ENCODE data around the gene CD3D. TPM values are rescaled to one million over a fixed set of nuclear protein-coding genes. Genes with fewer than 3 reads are reported as not detected.

The CD3D gene
- total RNA-seq, 1 donor from 2014 or later = not detected

DNA sequence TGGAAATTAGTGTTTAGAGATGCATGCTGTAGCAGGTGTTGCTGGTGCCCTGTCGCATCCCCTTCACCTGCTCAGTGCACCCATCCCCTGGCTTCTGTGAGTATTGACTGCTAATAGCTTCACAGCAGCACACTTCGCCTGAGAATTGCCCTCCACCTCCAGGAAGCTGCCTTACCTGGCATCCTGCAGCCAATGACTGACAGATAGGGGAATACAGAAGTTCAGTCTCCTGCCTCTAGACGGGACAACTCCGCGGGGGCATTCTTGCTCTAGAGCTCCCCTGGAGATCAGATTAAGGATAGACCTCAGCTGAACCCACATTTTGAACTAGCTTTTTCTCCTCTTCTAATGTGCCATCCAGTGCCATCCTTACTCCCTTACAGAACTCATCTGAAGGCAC, 47.3 kb downstream of the CD3D start:
- no peak overlapping the region for H3K4me3 ChIP-seq (ENCODE audit: low read depth, low read length)
- TF ChIP-seq, protein P1, sequence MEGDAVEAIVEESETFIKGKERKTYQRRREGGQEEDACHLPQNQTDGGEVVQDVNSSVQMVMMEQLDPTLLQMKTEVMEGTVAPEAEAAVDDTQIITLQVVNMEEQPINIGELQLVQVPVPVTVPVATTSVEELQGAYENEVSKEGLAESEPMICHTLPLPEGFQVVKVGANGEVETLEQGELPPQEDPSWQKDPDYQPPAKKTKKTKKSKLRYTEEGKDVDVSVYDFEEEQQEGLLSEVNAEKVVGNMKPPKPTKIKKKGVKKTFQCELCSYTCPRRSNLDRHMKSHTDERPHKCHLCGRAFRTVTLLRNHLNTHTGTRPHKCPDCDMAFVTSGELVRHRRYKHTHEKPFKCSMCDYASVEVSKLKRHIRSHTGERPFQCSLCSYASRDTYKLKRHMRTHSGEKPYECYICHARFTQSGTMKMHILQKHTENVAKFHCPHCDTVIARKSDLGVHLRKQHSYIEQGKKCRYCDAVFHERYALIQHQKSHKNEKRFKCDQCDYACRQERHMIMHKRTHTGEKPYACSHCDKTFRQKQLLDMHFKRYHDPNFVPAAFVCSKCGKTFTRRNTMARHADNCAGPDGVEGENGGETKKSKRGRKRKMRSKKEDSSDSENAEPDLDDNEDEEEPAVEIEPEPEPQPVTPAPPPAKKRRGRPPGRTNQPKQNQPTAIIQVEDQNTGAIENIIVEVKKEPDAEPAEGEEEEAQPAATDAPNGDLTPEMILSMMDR (conservative IDR thresholded peaks at IDR 0.05; ENCODE audit: low read depth, low read length) = no peak
- no peak for DNase-seq (ENCODE audit: low read depth)

DNA sequence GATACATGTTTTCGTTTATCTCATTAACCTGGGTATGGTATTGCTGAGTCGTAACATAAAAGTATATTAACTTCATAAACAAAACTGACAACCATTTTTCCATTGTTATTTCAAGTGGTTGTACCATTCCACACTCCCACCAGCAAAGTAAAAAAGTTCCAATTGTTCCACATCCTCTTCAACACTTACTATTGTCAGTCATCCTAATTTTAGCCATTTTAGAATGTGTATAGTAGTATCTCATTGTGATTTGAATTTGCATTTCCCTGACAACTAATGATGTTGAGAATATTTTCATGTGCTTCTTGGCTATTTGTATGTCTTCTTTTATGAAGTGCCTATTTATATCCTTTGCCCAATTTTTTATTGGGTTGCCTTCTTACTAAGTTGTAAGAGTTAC, 48.5 kb downstream of the CD3D start:
- TF ChIP-seq, protein P1 (conservative IDR thresholded peaks at IDR 0.05; ENCODE audit: low read depth, low read length) = no peak
- no peak for DNase-seq (ENCODE audit: low read depth)
- H3K4me3 ChIP-seq (ENCODE audit: low read depth, low read length) = no peak overlapping the region

DNA sequence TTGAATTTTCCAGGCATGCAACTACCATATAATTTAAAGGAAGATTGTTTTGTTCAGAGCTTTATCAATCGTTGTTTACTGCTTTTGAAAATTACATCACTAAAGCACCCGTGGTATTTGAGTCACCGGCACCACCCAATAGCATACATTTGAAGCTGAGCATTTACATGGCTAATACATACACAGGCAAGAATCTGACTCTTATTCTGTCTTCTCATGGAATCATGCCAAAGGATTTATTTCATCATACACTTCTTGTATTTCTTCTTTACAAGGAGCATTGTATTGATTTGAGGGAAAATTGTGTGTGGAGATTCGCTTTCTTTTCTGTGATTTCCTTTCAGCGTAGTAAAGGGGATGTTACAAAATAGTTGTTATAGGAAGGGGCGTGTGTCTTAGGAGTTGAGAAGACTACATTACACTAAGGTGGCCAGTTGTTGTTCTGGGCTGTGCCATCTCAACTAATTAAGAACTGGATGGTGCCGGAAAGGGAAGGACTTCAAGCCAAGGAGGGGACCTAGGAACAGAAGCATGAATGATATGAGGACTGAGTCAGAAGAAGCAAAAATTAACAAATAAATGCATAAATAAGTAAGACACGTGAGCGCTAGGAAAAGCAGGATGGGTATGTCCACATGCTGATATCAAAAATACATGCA, 50.9 kb downstream of the CD3D start:
- H3K4me3 ChIP-seq (ENCODE audit: low read depth, low read length) = no peak overlapping the region
- no peak for DNase-seq (ENCODE audit: low read depth)
- TF ChIP-seq, protein P1 (conservative IDR thresholded peaks at IDR 0.05; ENCODE audit: low read depth, low read length) = no peak

DNA sequence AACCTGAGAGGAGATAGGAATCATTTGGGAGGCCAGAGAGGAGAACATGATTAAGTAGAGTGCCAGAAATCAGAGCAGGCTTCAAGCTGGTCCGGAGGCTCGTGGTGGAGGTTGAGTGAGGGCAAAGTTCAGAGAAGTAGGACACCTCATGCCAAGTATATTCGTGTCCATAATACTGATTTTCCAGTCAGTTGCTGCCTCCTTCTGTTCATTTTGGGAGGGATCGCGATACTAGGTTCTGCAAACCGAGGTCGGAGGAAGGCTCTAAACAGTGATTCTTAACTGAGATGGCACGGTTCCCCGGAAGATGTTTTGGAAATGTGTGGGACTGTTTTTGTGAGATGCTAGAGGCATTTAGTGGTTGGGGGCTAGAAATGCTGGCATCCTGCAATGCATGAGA, 51.6 kb downstream of the CD3D start:
- H3K4me3 ChIP-seq (ENCODE audit: low read depth, low read length) = no peak overlapping the region
- DNase-seq (ENCODE audit: low read depth) = no peak
- TF ChIP-seq, protein P1 (conservative IDR thresholded peaks at IDR 0.05; ENCODE audit: low read depth, low read length) = peak; percentile 68

DNA sequence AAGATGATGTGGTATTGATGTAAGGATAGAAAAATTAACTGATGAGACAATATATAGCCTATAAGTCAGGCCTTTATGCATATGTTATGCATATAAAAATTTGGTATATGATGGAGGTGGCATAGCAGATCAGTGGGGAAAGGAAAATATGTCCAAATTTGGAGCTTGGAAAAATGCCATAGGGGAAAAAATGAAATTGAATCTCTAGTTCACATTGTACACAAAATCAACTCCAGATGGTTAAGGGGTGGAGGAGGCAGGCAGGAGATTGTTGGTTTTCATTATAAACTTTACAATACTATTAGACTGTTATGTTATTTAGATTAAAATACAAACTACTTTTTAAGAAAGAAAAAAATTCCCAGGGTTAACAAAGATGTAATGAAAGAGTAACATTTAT, 53.1 kb downstream of the CD3D start:
- TF ChIP-seq, protein P1 (conservative IDR thresholded peaks at IDR 0.05; ENCODE audit: low read depth, low read length) = no peak
- DNase-seq (ENCODE audit: low read depth) = no peak
- H3K4me3 ChIP-seq (ENCODE audit: low read depth, low read length) = no peak overlapping the region

Other genes with a start within 250 kb of the CD3D start
- under 0.01 TPM in 1 of 2 replicates, not detected in the other for gene SCN4B, start 189.9 kb downstream of the CD3D start, total RNA-seq
- under 0.01 TPM in 1 of 2 replicates, not detected in the other for gene SCN2B, start 166.1 kb downstream of the CD3D start, total RNA-seq
- not detected in 2 replicates for gene JAML, start 117.7 kb downstream of the CD3D start, total RNA-seq
- 6.1 and 7.4 TPM in 2 replicates for gene MPZL3, start 90.3 kb downstream of the CD3D start, total RNA-seq
- 19.9 and 29.7 TPM in 2 replicates for gene MPZL2, start 78.4 kb downstream of the CD3D start, total RNA-seq
- gene CD3E, start 38.0 kb downstream of the CD3D start, total RNA-seq = not detected in 2 replicates
- not detected in 2 replicates for gene CD3G, start 1.6 kb upstream of the CD3D start, total RNA-seq
- 27.3 and 39.3 TPM in 2 replicates for gene UBE4A, start 16.9 kb upstream of the CD3D start, total RNA-seq
- 82.7 and 86.8 TPM in 2 replicates for gene ATP5MG, start 58.9 kb upstream of the CD3D start, total RNA-seq
- 27.2 and 42.1 TPM in 2 replicates for gene KMT2A, start 93.8 kb upstream of the CD3D start, total RNA-seq
- 1.6 TPM in 1 of 2 replicates, not detected in the other for gene TTC36, start 184.8 kb upstream of the CD3D start, total RNA-seq
- gene TMEM25, start 188.5 kb upstream of the CD3D start, total RNA-seq = 25.4 and 40.5 TPM in 2 replicates
- gene IFT46, start 223.2 kb upstream of the CD3D start, total RNA-seq = 13.5 and 15.8 TPM in 2 replicates
- 88.7 and 111 TPM in 2 replicates for gene ARCN1, start 229.7 kb upstream of the CD3D start, total RNA-seq

Measured in epithelial cell of proximal tubule (primary cell).